ENCODE data around the gene TCF15.

Gene TCF15

GRCh38 chr20:635893-636338, 25.8 kb upstream of the TCF15 start:
- TF ChIP-seq Cebpa-rat (IDR thresholded peaks at IDR 0.05) = no peak
- H3K36me3 ChIP-seq = no peaks in the 10 kb centered on the region
- H3K4me2 ChIP-seq = no peak overlapping the region
- no peaks in the 10 kb centered on the region for H3K4me1 ChIP-seq
- H3K27ac ChIP-seq = no peak overlapping the region
- H3K9me3 ChIP-seq (replicated peaks in 1 of 11) = no peaks in the 10 kb centered on the region
- H4K20me1 ChIP-seq = no peaks in the 10 kb centered on the region; a peak in 1 of 22 replicates
- H3K9ac ChIP-seq = no peak overlapping the region
- no peaks in the 10 kb centered on the region for H3K27me3 ChIP-seq
- no peak overlapping the region for H3K4me3 ChIP-seq

DNA sequence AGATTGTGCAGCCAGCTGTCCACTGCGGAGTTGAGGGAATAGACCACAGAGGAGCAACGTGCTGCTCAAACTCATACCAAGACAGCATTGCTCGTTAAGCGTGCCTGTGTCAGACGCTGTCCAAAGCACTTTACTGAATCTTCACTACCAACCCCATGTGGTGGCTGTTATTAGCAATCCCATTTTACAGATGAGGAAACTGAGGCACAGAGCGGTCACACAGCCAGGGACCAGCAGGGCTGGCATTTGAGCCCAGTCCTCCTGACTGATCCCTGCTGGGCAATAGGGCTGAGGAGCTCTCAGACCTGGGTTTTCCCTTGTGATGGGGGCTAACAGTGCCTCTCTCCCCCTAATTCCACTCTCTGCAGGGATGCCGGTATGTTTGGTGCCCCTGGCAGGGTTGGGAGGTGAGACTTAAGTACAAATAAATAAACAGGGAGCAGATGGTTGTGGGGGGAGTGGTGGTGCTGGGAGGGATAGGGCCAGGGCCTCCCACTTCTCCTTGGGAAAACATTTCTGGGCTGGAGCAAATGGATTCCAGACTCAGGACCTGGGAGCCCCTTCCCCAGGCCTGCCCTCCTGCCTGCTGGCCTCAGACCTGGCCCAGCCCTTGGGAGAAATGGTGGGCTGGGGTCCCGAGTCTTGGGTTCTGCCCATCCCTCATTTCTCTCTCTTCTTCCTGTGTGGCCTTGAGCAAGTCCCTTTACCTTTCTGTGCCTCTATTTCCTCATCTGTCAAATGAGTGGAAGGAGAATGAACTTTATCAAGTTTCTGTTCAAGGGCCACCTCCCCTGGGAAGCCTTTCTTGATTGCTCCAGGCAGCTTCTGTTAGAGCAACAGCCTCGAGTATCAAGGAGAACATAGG, 25.2 kb upstream of the TCF15 start:
- Histone ChIP-seq H3K9ac (no peak overlapping the region), H3K4me3 (no peak overlapping the region), H3K9me3 (replicated peaks in 1 of 11) (no peaks in the 10 kb centered on the region), H3K4me1 (no peaks in the 10 kb centered on the region), H3K36me3 (no peaks in the 10 kb centered on the region), H3K27me3 (no peaks in the 10 kb centered on the region), H3K27ac (no peak overlapping the region), H3K4me2 (no peak overlapping the region), H4K20me1 (no peaks in the 10 kb centered on the region)
- TF ChIP-seq Cebpa-rat (IDR thresholded peaks at IDR 0.05) = no peak

DNA sequence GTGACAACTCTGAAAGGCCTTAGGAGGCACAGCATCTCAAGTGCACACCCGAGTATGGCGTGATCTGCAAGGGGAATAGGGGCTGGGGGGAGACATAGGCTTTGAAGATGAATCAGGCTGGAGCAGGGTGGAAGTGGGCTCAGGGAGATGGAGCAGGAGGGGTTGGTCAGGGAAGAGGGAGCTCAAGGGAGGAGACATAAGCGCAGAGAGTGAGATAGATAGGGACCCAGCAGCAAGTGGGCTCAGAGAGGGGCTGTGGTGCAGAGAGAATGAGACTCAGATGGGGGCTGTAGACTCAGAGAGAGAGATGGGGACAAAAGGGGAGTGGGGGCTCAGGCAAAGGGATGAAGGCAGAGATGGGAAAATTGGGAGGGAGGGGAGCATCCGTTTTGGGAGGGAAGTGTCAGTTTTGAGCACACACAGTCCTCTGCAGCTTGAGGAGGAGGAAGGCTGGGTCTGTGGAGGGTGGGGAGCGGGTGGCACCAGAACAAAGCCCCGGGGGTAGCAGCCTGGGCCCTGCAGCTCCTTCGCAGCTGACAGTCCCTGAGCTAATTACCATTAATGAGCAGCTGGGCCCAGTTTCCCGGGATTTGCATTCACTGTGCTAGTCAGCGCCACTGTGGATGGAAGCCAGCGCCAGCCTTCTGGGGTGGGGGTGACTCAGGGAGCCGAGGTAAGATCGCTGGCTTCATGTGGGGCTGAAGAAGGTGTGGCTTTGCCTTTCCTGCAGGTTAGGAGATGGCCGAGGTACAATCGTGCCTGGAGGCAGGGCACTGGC, 24.2 kb upstream of the TCF15 start:
- Histone ChIP-seq H3K4me2 (no peak overlapping the region), H3K9me3 (replicated peaks in 1 of 11) (no peaks in the 10 kb centered on the region), H3K27me3 (no peaks in the 10 kb centered on the region), H3K27ac (no peak overlapping the region), H4K20me1 (no peaks in the 10 kb centered on the region), H3K36me3 (no peaks in the 10 kb centered on the region), H3K4me1 (no peaks in the 10 kb centered on the region), H3K4me3 (no peak overlapping the region), H3K9ac (no peak overlapping the region)
- TF ChIP-seq Cebpa-rat (IDR thresholded peaks at IDR 0.05) = no peak

DNA sequence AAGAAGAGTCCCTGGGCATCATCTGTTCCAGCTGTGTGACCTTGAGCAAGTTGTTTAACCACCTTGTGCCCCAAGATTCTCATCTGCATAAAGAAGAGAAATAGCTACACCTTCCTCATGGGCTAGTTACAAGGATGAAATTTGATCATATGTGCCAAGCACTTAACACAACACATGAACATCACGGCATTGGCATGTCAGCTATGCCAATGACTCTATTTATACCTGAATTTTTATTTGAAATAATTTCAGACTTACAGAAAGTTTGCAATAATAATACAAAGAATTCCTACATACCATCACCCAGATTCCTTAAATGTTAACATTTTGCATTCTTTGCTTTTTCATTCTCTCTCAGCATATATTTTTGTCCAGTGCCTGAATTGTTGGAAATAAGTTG, 21.0 kb upstream of the TCF15 start:
- peaks cover 0 to 7% (median 0%) of the 10 kb centered on the region in 11 experiments; a peak in 3 of 22 replicates for H3K9me3 ChIP-seq (replicated peaks in 1 of 11)
- H4K20me1 ChIP-seq = no peaks in the 10 kb centered on the region
- H3K9ac ChIP-seq = no peak overlapping the region
- H3K4me2 ChIP-seq = no peak overlapping the region
- H3K4me1 ChIP-seq = no peaks in the 10 kb centered on the region
- no peak overlapping the region for H3K27ac ChIP-seq
- H3K36me3 ChIP-seq = no peaks in the 10 kb centered on the region
- no peak for TF ChIP-seq Cebpa-rat (IDR thresholded peaks at IDR 0.05)
- H3K4me3 ChIP-seq = no peak overlapping the region
- H3K27me3 ChIP-seq = no peaks in the 10 kb centered on the region

DNA sequence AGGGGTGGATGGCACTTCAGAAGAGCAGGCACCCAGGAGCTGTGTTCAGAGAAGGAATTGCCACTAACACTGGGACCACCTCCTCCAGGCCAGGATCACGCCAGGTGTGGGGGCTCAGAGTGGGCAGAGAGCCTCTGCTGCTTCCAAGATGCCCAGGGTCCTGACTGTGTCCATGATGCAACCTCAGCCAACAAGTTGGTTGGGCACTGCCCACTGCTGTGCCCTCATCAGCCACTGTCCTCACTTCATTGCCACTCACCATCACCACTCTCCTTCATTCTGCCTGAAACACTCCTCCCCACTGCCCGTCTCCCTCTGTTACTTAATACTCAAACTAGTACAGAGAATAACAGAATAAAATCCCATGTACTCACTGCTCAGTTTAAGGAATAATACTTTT, 16.5 kb upstream of the TCF15 start:
- Histone ChIP-seq H3K4me2 (no peak overlapping the region), H3K27me3 (no peaks in the 10 kb centered on the region), H3K9me3 (replicated peaks in 1 of 11) (peaks cover 0 to 19% (median 0%) of the 10 kb centered on the region in 11 experiments; a peak in 5 of 22 replicates), H4K20me1 (no peaks in the 10 kb centered on the region), H3K9ac (no peak overlapping the region), H3K4me3 (no peak overlapping the region), H3K36me3 (no peaks in the 10 kb centered on the region), H3K4me1 (peaks cover 0 to 24% (median 5%) of the 10 kb centered on the region in 10 experiments; a peak in 11 of 20 replicates), H3K27ac (no peak overlapping the region)
- no peak for TF ChIP-seq Cebpa-rat (IDR thresholded peaks at IDR 0.05)

DNA sequence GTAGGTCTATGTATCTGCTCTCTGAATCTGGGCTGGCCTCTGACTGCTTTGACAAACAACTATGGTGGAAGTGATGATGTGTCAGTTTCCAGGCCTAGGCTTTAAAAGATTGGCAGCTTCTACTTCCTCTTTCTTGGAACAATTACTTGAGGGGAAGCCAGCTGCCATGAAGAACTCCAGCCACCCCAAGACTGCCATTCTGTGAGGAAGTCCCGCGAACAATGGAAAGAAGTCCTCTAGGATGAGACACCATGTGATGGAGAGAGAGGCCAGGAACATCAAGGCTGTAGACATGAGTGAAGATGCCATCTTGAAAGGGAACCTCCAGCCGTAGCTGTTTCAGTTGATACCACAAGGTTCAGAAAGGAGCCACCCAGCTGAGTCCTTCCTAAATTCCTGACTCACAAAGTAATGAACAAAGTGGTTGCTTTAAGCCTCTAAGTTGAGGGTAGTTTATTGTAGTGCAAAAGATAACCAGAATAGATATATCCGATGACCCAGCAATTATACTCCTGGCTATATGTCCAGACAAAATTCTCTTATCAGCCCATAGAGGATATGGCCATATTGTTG, 15.3 kb upstream of the TCF15 start:
- Histone ChIP-seq H3K27me3 (no peaks in the 10 kb centered on the region), H3K36me3 (no peaks in the 10 kb centered on the region), H3K4me1 (peaks cover 0 to 32% (median 5%) of the 10 kb centered on the region in 10 experiments; a peak in 11 of 20 replicates), H4K20me1 (no peaks in the 10 kb centered on the region), H3K9ac (no peak overlapping the region), H3K9me3 (replicated peaks in 1 of 11) (peaks cover 0 to 19% (median 0%) of the 10 kb centered on the region in 11 experiments; a peak in 5 of 22 replicates), H3K27ac (no peak overlapping the region; a peak in 1 of 22 replicates), H3K4me3 (no peak overlapping the region), H3K4me2 (peak overlapping the region in 4 of 11 experiments; percentile 3 to 28 (median 18); a peak in 2 of 22 replicates)
- no peak for TF ChIP-seq Cebpa-rat (IDR thresholded peaks at IDR 0.05)

- no peaks in the 10 kb centered on the region for H4K20me1 ChIP-seq
- H3K4me3 ChIP-seq = no peak overlapping the region
- no peak for TF ChIP-seq Cebpa-rat (IDR thresholded peaks at IDR 0.05)
- H3K27me3 ChIP-seq = no peaks in the 10 kb centered on the region
- no peak overlapping the region for H3K9ac ChIP-seq
- no peak overlapping the region for H3K27ac ChIP-seq
- peaks cover 0 to 21% (median 0%) of the 10 kb centered on the region in 11 experiments; a peak in 5 of 22 replicates for H3K9me3 ChIP-seq (replicated peaks in 1 of 11)
- peak overlapping the region in 2 of 11 experiments; percentile 4 to 27; a peak in 2 of 22 replicates for H3K4me2 ChIP-seq
- no peaks in the 10 kb centered on the region for H3K36me3 ChIP-seq
- H3K4me1 ChIP-seq = peaks cover 0 to 32% (median 5%) of the 10 kb centered on the region in 10 experiments; a peak in 11 of 20 replicates
Observed at GRCh38 chr20:623704-624103, 13.6 kb upstream of the TCF15 start.

DNA sequence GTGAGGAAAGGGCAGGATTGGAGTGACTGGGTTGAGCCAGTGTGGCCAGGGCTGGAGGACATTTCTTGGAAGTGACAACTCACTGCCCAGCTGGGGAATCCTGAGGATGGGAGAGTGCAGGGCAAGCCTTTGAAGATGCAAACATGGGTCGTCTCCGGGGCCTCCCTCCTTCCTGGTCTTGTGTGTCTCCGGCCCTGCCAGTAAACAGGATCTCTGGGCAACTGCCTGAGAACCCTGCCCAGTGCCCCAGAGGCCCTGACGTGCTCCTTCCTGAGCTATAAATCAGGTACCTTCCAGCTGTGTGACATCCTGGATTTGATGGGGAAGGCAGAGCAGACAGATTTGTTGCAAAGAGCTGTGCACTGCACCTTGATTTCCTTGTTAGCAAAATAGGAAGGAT, 12.9 kb upstream of the TCF15 start:
- no peak for TF ChIP-seq Cebpa-rat (IDR thresholded peaks at IDR 0.05)
- Histone ChIP-seq H3K9me3 (replicated peaks in 1 of 11) (peaks cover 5 to 27% (median 6%) of the 10 kb centered on the region in 11 experiments), H4K20me1 (no peaks in the 10 kb centered on the region), H3K4me1 (peaks cover 0 to 32% (median 5%) of the 10 kb centered on the region in 10 experiments; a peak in 11 of 20 replicates), H3K4me3 (no peak overlapping the region), H3K27me3 (no peaks in the 10 kb centered on the region), H3K27ac (no peak overlapping the region), H3K9ac (no peak overlapping the region), H3K4me2 (peak overlapping the region in 5 of 11 experiments; percentile 2 to 31 (median 7); a peak in 3 of 22 replicates), H3K36me3 (no peaks in the 10 kb centered on the region)

GRCh38 chr20:622161-622560, 12.1 kb upstream of the TCF15 start:
- Histone ChIP-seq H3K4me2 (no peak overlapping the region), H3K27me3 (no peaks in the 10 kb centered on the region), H3K4me1 (peaks cover 0 to 32% (median 5%) of the 10 kb centered on the region in 10 experiments; a peak in 11 of 20 replicates), H3K9ac (no peak overlapping the region), H3K9me3 (replicated peaks in 1 of 11) (peaks cover 9 to 35% (median 14%) of the 10 kb centered on the region in 11 experiments), H3K27ac (no peak overlapping the region), H3K4me3 (no peak overlapping the region), H4K20me1 (no peaks in the 10 kb centered on the region), H3K36me3 (no peaks in the 10 kb centered on the region)
- no peak for TF ChIP-seq Cebpa-rat (IDR thresholded peaks at IDR 0.05)
